Endothelial cell of umbilical vein (primary cell): Measurements from ENCODE around the gene GSTM4.

ENCODE experiments used
- CTCF ChIP-seq, 2 donors: IDR thresholded peaks; 1 replicate in 1 of 2; 2 replicates in 1 of 2; pipeline ENCODE4 v1.5.1; 2011; ENCODE audit warnings: low read length in 2 of 2, mild to moderate bottlenecking in 2 of 2, moderate library complexity in 2 of 2, control low read depth in 1 of 2, inconsistent platforms in 1 of 2, low read depth in 1 of 2; ENCODE audit not compliant: insufficient read depth in 1 of 2; ENCODE audit errors: extremely low read depth in 1 of 2
- EZH2 ChIP-seq: IDR thresholded peaks from 2 replicates; pipeline ENCODE4 v1.6.1; 2012; ENCODE audit warnings: borderline replicate concordance, low read depth, mild to moderate bottlenecking, moderate library complexity, low read length, inconsistent platforms; ENCODE audit not compliant: severe bottlenecking
- POLR2A ChIP-seq: IDR thresholded peaks from 2 replicates; pipeline ENCODE4 v1.6.1; 2012; ENCODE audit warnings: low read depth, mild to moderate bottlenecking, control low read depth, low read length
- POLR2AphosphoS5 ChIP-seq: IDR thresholded peaks from 2 replicates; pipeline ENCODE4 v1.6.1; 2012; ENCODE audit warnings: low read depth, mild to moderate bottlenecking, control low read depth, low read length, moderate library complexity; ENCODE audit not compliant: insufficient read depth

- TF ChIP-seq CTCF (IDR thresholded peaks at IDR 0.05; ENCODE audit: extremely low read depth in 1 of 2, insufficient read depth in 1 of 2, low read depth in 1 of 2, low read length in 2 of 2), result no peak
- TF ChIP-seq POLR2A, result no peak
- no peak for TF ChIP-seq POLR2AphosphoS5
- no peak for TF ChIP-seq EZH2
Measured at GRCh38 chr1:109629372-109630030, 26.4 kb upstream of the GSTM4 start.
